Erythroblast (primary cell): ENCODE results near the gene CPM.

Experiments
- GATA1 ChIP-seq: IDR thresholded peaks from 2 replicates; pipeline ENCODE4 v1.6.1; 2011; ENCODE audit warnings: low read depth, mild to moderate bottlenecking, control low read depth, low read length, moderate library complexity
- POLR2A ChIP-seq: IDR thresholded peaks from 2 replicates; pipeline ENCODE4 v1.6.1; 2011; ENCODE audit warnings: mild to moderate bottlenecking, low read length

DNA sequence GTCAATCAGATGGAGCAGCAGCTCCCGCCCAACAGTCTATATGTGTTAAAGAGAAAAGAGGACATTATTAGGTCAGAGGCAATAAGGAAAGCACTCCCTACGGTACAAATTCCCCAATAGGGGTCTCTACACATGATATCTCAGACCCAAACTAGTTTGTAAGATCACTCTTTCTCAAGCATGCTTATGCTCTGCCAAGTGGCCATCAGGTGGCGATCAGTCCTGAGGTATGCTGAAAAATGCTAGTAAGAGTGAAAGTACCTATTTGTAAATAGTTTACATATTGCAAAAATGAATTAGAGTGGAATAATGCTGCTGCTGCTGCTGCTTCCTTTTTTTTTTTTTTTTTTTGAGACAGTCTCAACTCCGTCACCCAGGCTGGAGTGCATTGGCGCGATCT is 61.0 kb downstream of the CPM start:
- TF ChIP-seq POLR2A (no peak), GATA1 (no peak)
